Loucy (cell line): ENCODE data around the gene KDSR.

ENCODE experiments used
- H2AFZ ChIP-seq: fragments of 200-600 bp; sonication (generic); 2 replicates; pipeline ENCODE4 v1.6.0; 2016; ENCODE audit warnings: antibody characterized with exemption, mild to moderate bottlenecking, low read length, moderate library complexity
- H3F3A ChIP-seq: fragments of 200-600 bp; 2 replicates; pipeline ENCODE4 v1.6.0; 2016; ENCODE audit warnings: antibody characterized with exemption, low read depth, mild to moderate bottlenecking
- H3K27me3 ChIP-seq: fragments of 200-600 bp; sonication (generic); 2 replicates; pipeline ENCODE4 v1.6.1; 2014; ENCODE audit warnings: low read length, mild to moderate bottlenecking; ENCODE audit not compliant: insufficient read depth, poor library complexity, severe bottlenecking
- H3K36me3 ChIP-seq: fragments of 200-600 bp; sonication (generic); 2 replicates; pipeline ENCODE4 v1.6.1; 2016; ENCODE audit warnings: low read length; ENCODE audit not compliant: insufficient read depth
- H3K4me1 ChIP-seq: fragments of 200-600 bp; sonication (generic); 2 replicates; pipeline ENCODE4 v1.5.1; 2014; ENCODE audit warnings: low read length, mild to moderate bottlenecking; ENCODE audit not compliant: insufficient read depth, poor library complexity, severe bottlenecking
- H3K4me2 ChIP-seq: fragments of 200-600 bp; sonication (generic); 2 replicates; pipeline ENCODE4 v1.6.0; 2014; ENCODE audit warnings: antibody characterized with exemption, low read length, low read depth, mild to moderate bottlenecking; ENCODE audit not compliant: poor library complexity, severe bottlenecking
- H3K4me3 ChIP-seq: fragments of 200-600 bp; sonication (generic); 2 replicates; pipeline ENCODE4 v1.5.1; 2014; ENCODE audit warnings: low read length, mild to moderate bottlenecking, mixed read lengths; ENCODE audit not compliant: poor library complexity, severe bottlenecking
- H3K79me2 ChIP-seq: fragments of 200-600 bp; sonication (generic); 2 replicates; pipeline ENCODE4 v1.6.1; 2014; ENCODE audit warnings: low read length; ENCODE audit not compliant: insufficient read depth
- H3K9ac ChIP-seq: fragments of 200-600 bp; sonication (generic); 2 replicates; pipeline ENCODE4 v1.6.0; 2014; ENCODE audit warnings: mild to moderate bottlenecking, low read depth, low read length, moderate library complexity; ENCODE audit not compliant: poor library complexity, severe bottlenecking
- H3K9me2 ChIP-seq: fragments of 200-600 bp; sonication (generic); replicated peaks from 2 replicates; pipeline ENCODE4 v1.6.1; 2016; ENCODE audit warnings: low read depth, low read length, mixed read lengths
- H3K9me3 ChIP-seq: fragments of 200-600 bp; sonication (generic); 2 replicates; pipeline ENCODE4 v1.6.1; 2014; ENCODE audit warnings: mild to moderate bottlenecking, antibody characterized with exemption, low read length, low read depth; ENCODE audit not compliant: insufficient read depth
- H4K20me1 ChIP-seq: fragments of 200-600 bp; sonication (generic); 2 replicates; pipeline ENCODE4 v1.6.0; 2014; ENCODE audit warnings: antibody characterized with exemption, low read length, mild to moderate bottlenecking; ENCODE audit not compliant: insufficient read depth, poor library complexity, severe bottlenecking
- CTCF ChIP-seq: fragments of 200-600 bp; sonication (generic); conservative IDR thresholded peaks from 2 replicates; pipeline ENCODE4 v1.5.1; 2014; ENCODE audit warnings: mild to moderate bottlenecking, antibody characterized with exemption, low read length
- EZH2phosphoT487 ChIP-seq: fragments of 200-600 bp; IDR thresholded peaks from 2 replicates; pipeline ENCODE4 v1.6.1; 2018; ENCODE audit warnings: antibody characterized with exemption, mild to moderate bottlenecking, moderate library complexity, borderline replicate concordance

Gene KDSR

GRCh38 chr18:63318889-63319382 is 48.1 kb downstream of the KDSR start:
- TF ChIP-seq EZH2phosphoT487 (no peak), CTCF (no peak)
- Histone ChIP-seq H3F3A (peaks cover 8% of the 10 kb centered on the region; the same call in 1 of the 2 replicates), H3K4me3 (peak overlapping the region; percentile 96), H3K36me3 (no peaks in the 10 kb centered on the region), H3K9ac (peak overlapping the region; percentile 93), H3K27me3 (peaks cover 7% of the 10 kb centered on the region), H3K79me2 (peaks cover 56% of the 10 kb centered on the region), H3K4me2 (peak overlapping the region; percentile 97), H3K9me2 (no peaks in the 10 kb centered on the region), H4K20me1 (peaks cover 49% of the 10 kb centered on the region), H3K4me1 (peaks cover 58% of the 10 kb centered on the region), H3K9me3 (no peaks in the 10 kb centered on the region), H2AFZ (peak overlapping the region; percentile 61; the same call in 1 of the 2 replicates)

- H3K9ac ChIP-seq: peak overlapping the region; percentile 93
- H3K79me2 ChIP-seq: peaks cover 63% of the 10 kb centered on the region
- peak overlapping the region; percentile 96 for H3K4me3 ChIP-seq
- peaks cover 65% of the 10 kb centered on the region for H3K4me1 ChIP-seq
- TF ChIP-seq CTCF: peak; percentile 91
- TF ChIP-seq EZH2phosphoT487: no peak
- H2AFZ ChIP-seq: no peak overlapping the region
- H4K20me1 ChIP-seq: peaks cover 56% of the 10 kb centered on the region
- peaks cover 8% of the 10 kb centered on the region; the same call in 1 of the 2 replicates for H3F3A ChIP-seq
- no peaks in the 10 kb centered on the region for H3K9me3 ChIP-seq
- peak overlapping the region; percentile 97 for H3K4me2 ChIP-seq
- no peaks in the 10 kb centered on the region for H3K9me2 ChIP-seq
- H3K27me3 ChIP-seq: peaks cover 7% of the 10 kb centered on the region
- no peaks in the 10 kb centered on the region for H3K36me3 ChIP-seq
These were observed 48.8 kb downstream of the KDSR start for GRCh38 chr18:63317982-63318888.

- Histone ChIP-seq H3K36me3 (no peaks in the 10 kb centered on the region), H3K9me2 (no peaks in the 10 kb centered on the region), H3K4me1 (peaks cover 68% of the 10 kb centered on the region), H4K20me1 (peaks cover 63% of the 10 kb centered on the region), H3F3A (peaks cover 8% of the 10 kb centered on the region; the same call in 1 of the 2 replicates), H3K4me2 (peak overlapping the region; percentile 97), H3K79me2 (peaks cover 70% of the 10 kb centered on the region), H3K4me3 (peak overlapping the region; percentile 96), H3K9me3 (no peaks in the 10 kb centered on the region), H3K27me3 (peaks cover 7% of the 10 kb centered on the region), H3K9ac (peak overlapping the region; percentile 93), H2AFZ (no peak overlapping the region)
- TF ChIP-seq CTCF (no peak), EZH2phosphoT487 (no peak)
These were observed 49.5 kb downstream of the KDSR start for GRCh38 chr18:63317556-63317946.
